Neural progenitor cell (in vitro differentiated cells): Measurements from ENCODE around the gene IL10RB. TPM values are rescaled to one million over a fixed set of nuclear protein-coding genes. Genes with fewer than 3 reads are reported as not detected.

Experiments used
- DNase-seq: peaks from one replicate; pipeline ENCODE4 v3.0.0-alpha.2; 2016; ENCODE audit warnings: low spot score
- H2AFZ ChIP-seq: fragments of 200-600 bp; sonication (generic); replicated peaks from 2 replicates; pipeline ENCODE4 v1.6.1; 2016; ENCODE audit warnings: antibody characterized with exemption
- H3F3A ChIP-seq: fragments of 200-600 bp; sonication (generic); 2 replicates; pipeline ENCODE4 v1.6.1; 2016; ENCODE audit warnings: antibody characterized with exemption, low read depth
- H3K27ac ChIP-seq: fragments of 200-600 bp; sonication (generic); 2 replicates; pipeline ENCODE4 v1.5.1; 2016; ENCODE audit warnings: mild to moderate bottlenecking
- H3K27me3 ChIP-seq: fragments of 200-600 bp; sonication (generic); 2 replicates; pipeline ENCODE4 v1.6.1; 2016; ENCODE audit warnings: mild to moderate bottlenecking, moderate library complexity
- H3K36me3 ChIP-seq: fragments of 200-600 bp; sonication (generic); 2 replicates; pipeline ENCODE4 v1.5.1; 2016
- H3K4me1 ChIP-seq: fragments of 200-600 bp; sonication (generic); 2 replicates; pipeline ENCODE4 v1.6.1; 2016; ENCODE audit warnings: mixed run types
- H3K4me2 ChIP-seq: fragments of 200-600 bp; sonication (generic); 2 replicates; pipeline ENCODE4 v1.6.1; 2016
- H3K4me3 ChIP-seq: fragments of 200-600 bp; sonication (generic); 2 replicates; pipeline ENCODE4 v1.5.1; 2016
- H3K79me2 ChIP-seq: fragments of 200-600 bp; sonication (generic); 2 replicates; pipeline ENCODE4 v1.6.1; 2016; ENCODE audit warnings: low read depth
- H3K9ac ChIP-seq: fragments of 200-600 bp; sonication (generic); 2 replicates; pipeline ENCODE4 v1.6.1; 2016
- H3K9me3 ChIP-seq: fragments of 200-600 bp; sonication (generic); 2 replicates; pipeline ENCODE4 v1.5.1; 2016; ENCODE audit warnings: low read depth
- H4K20me1 ChIP-seq: fragments of 200-600 bp; sonication (generic); 2 replicates; pipeline ENCODE4 v1.6.1; 2016; ENCODE audit warnings: low read depth
- H3K27ac Mint-ChIP-seq: 3 replicates; pipeline ENCODE4 v1.8.0; 2021; ENCODE audit warnings: mixed read lengths
- H3K27me3 Mint-ChIP-seq: 2 replicates; pipeline ENCODE4 v1.8.0; 2022; ENCODE audit warnings: low read depth, mild to moderate bottlenecking, inconsistent platforms, moderate library complexity, mixed read lengths; ENCODE audit not compliant: insufficient read depth
- H3K36me3 Mint-ChIP-seq: 3 replicates; pipeline ENCODE4 v1.8.0; 2021; ENCODE audit warnings: mixed read lengths
- H3K4me1 Mint-ChIP-seq: 3 replicates; pipeline ENCODE4 v1.8.0; 2021; ENCODE audit warnings: mixed read lengths
- H3K4me3 Mint-ChIP-seq: 3 replicates; pipeline ENCODE4 v1.8.0; 2021; ENCODE audit warnings: mild to moderate bottlenecking, moderate library complexity, mixed read lengths
- H3K9me3 Mint-ChIP-seq: 3 replicates; pipeline ENCODE4 v1.8.0; 2020; ENCODE audit warnings: mixed read lengths
- EZH2 ChIP-seq: fragments of 200-600 bp; sonication (generic); IDR thresholded peaks from 2 replicates; pipeline ENCODE4 v1.6.1; 2017; ENCODE audit warnings: antibody characterized with exemption, mild to moderate bottlenecking, moderate library complexity
- EZH2phosphoT487 ChIP-seq: fragments of 200-600 bp; sonication (generic); IDR thresholded peaks from 2 replicates; pipeline ENCODE4 v1.6.1; 2017; ENCODE audit warnings: antibody characterized with exemption
- total RNA-seq: library from RNA; depleted of rRNA; stranded (reverse); fragments of >200 nt; gene quantifications from 2 replicates; pipeline ENCODE4 v1.2.3, GENCODE V29; 2015; ENCODE audit warnings: low replicate concordance
- TF ChIP-seq, protein P1 (sequence below): fragments of 200-600 bp; sonication (generic); IDR thresholded peaks from 2 replicates; pipeline ENCODE4 v1.5.1; 2017; ENCODE audit warnings: antibody characterized with exemption, mild to moderate bottlenecking

The IL10RB gene
- total RNA-seq, result 3.1 and 5.6 TPM in 2 replicates

DNA sequence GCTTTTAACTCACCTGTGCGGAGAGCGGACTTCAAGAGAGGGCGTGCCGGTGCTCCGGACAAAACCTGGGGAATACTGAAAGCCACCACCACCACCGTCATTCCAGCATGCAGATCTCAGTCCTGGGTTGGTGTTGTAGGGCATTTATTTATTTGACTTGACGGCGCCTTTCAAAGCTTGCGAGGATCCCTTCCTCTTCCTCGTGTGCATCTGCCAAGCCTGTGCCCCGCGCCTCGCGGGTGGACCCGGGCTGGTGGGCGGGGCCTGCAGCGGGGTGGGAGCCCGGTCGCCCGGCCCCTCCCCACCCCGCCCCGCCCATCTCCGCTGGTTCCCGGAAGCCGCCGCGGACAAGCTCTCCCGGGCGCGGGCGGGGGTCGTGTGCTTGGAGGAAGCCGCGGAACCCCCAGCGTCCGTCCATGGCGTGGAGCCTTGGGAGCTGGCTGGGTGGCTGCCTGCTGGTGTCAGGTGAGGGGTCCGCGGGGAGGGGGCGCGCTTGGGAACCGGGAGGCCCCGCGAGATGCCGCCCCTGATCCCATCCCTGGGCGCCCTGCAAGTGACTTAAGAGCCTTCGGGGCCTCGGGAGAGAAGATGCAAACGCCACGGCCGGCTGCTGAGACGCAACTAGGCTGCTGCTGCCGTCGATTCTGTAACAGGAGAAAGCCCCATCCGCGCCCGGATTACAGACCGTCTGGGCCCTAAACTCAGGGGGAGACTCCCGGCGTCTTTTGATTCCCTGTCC is at the start of gene IL10RB:
Gene IL10RB, plus strand, starts transcription at position 318 of the 739 bp plus-strand sequence. Its CDS starts 99 bp downstream, at position 417.
- peak; percentile 88 for DNase-seq
- Mint-ChIP-seq H3K27me3 (peaks cover 9% of the 10 kb centered on the region), H3K4me1 (peaks cover 19% of the 10 kb centered on the region), H3K36me3 (peaks cover 16% of the 10 kb centered on the region), H3K9me3 (no peaks in the 10 kb centered on the region), H3K4me3 (peak within 1 kb of the TSS; percentile 90), H3K27ac (peak within 1 kb of the TSS; percentile 67)
- peaks cover 14% of the 10 kb centered on the region for H4K20me1 ChIP-seq
- no peak within 1 kb of the TSS for H3K9ac ChIP-seq
- peaks cover 4% of the 10 kb centered on the region for H3K4me1 ChIP-seq
- H3K4me3 ChIP-seq, result peak within 1 kb of the TSS; percentile 68
- no peak within 1 kb of the TSS for H3K27ac ChIP-seq
- H3K4me2 ChIP-seq, result peak within 1 kb of the TSS; percentile 76
- H3K36me3 ChIP-seq, result no peaks in the 10 kb centered on the region
- TF ChIP-seq EZH2 (no peak), EZH2phosphoT487 (no peak)
- TF ChIP-seq, protein P1, sequence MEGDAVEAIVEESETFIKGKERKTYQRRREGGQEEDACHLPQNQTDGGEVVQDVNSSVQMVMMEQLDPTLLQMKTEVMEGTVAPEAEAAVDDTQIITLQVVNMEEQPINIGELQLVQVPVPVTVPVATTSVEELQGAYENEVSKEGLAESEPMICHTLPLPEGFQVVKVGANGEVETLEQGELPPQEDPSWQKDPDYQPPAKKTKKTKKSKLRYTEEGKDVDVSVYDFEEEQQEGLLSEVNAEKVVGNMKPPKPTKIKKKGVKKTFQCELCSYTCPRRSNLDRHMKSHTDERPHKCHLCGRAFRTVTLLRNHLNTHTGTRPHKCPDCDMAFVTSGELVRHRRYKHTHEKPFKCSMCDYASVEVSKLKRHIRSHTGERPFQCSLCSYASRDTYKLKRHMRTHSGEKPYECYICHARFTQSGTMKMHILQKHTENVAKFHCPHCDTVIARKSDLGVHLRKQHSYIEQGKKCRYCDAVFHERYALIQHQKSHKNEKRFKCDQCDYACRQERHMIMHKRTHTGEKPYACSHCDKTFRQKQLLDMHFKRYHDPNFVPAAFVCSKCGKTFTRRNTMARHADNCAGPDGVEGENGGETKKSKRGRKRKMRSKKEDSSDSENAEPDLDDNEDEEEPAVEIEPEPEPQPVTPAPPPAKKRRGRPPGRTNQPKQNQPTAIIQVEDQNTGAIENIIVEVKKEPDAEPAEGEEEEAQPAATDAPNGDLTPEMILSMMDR, result no peak
- peaks cover 20% of the 10 kb centered on the region for H3K27me3 ChIP-seq
- H3F3A ChIP-seq, result peaks cover 22% of the 10 kb centered on the region
- no peaks in the 10 kb centered on the region for H3K79me2 ChIP-seq
- H3K9me3 ChIP-seq, result no peaks in the 10 kb centered on the region
- H2AFZ ChIP-seq, result peak within 1 kb of the TSS; percentile 57

DNA sequence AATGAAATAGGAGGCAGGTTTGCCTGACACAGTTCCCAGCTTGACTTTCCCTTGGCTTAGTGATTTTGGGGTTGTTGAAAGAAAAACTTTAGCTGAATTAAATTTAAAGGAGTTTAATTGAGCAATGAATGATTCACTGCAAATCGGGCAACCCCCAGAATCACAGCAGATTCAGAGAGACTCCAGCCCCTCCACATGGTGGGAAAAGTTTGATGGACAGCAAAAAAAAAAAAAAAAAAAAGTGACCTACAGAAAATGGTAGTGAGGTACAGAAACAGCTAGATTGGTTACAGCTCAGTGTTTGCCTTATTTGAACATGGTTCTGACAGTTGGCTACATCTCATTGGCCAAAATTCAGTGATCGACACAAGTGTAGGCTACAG is 49.0 kb upstream of the IL10RB start:
- DNase-seq, result no peak
- H3K36me3 Mint-ChIP-seq, result no peaks in the 10 kb centered on the region
- no peak overlapping the region for H3K27ac Mint-ChIP-seq
- Histone ChIP-seq H3K9ac (no peak overlapping the region), H3K36me3 (no peaks in the 10 kb centered on the region), H3K4me1 (no peaks in the 10 kb centered on the region), H3K4me3 (no peak overlapping the region), H4K20me1 (no peaks in the 10 kb centered on the region), H2AFZ (no peak overlapping the region), H3K4me2 (peak overlapping the region; percentile 22), H3K79me2 (no peaks in the 10 kb centered on the region), H3K27me3 (no peaks in the 10 kb centered on the region), H3K9me3 (no peaks in the 10 kb centered on the region), H3K27ac (no peak overlapping the region), H3F3A (no peaks in the 10 kb centered on the region)
- H3K27me3 Mint-ChIP-seq, result peaks cover 2% of the 10 kb centered on the region
- TF ChIP-seq EZH2phosphoT487 (no peak), EZH2 (no peak)
- TF ChIP-seq, protein P1, result no peak
- H3K4me1 Mint-ChIP-seq, result peaks cover 4% of the 10 kb centered on the region
- H3K9me3 Mint-ChIP-seq, result peaks cover 2% of the 10 kb centered on the region
- H3K4me3 Mint-ChIP-seq, result no peak overlapping the region

DNA sequence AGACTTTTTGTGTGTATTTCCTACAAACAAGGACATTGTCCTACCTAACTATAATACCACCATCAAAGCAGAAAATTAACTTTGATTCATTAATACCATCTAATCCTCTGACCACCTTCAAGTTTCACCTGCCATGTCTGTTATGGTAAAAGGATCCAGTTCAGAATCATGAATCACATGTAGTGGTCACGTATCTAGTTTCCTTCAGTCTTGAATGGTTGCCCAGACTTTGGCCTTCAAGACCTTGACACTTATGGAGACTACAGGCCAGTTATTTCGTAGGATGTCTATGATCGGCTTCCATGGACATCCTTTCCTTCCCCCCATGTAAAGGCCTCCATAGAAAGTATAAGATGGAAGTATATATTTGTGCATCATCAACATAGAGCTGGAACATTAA is 46.9 kb upstream of the IL10RB start:
- Histone ChIP-seq H3K9me3 (no peaks in the 10 kb centered on the region), H3K27me3 (no peaks in the 10 kb centered on the region), H4K20me1 (no peaks in the 10 kb centered on the region), H3K27ac (no peak overlapping the region), H3K9ac (no peak overlapping the region), H3K4me2 (no peak overlapping the region), H3K4me1 (no peaks in the 10 kb centered on the region), H3K4me3 (no peak overlapping the region), H3K36me3 (no peaks in the 10 kb centered on the region), H3F3A (no peaks in the 10 kb centered on the region), H2AFZ (no peak overlapping the region), H3K79me2 (no peaks in the 10 kb centered on the region)
- DNase-seq, result no peak
- Mint-ChIP-seq H3K27me3 (no peaks in the 10 kb centered on the region), H3K36me3 (no peaks in the 10 kb centered on the region), H3K4me3 (no peak overlapping the region), H3K4me1 (no peaks in the 10 kb centered on the region), H3K9me3 (peaks cover 8% of the 10 kb centered on the region), H3K27ac (no peak overlapping the region)
- TF ChIP-seq EZH2phosphoT487, result no peak
- TF ChIP-seq EZH2, result no peak
- TF ChIP-seq, protein P1, result no peak
